Measurements from ENCODE around the gene DCTPP1.
A peak's percentile ranks its signal among the peaks of the same experiment; 100 is the strongest.

Gene DCTPP1

DNA sequence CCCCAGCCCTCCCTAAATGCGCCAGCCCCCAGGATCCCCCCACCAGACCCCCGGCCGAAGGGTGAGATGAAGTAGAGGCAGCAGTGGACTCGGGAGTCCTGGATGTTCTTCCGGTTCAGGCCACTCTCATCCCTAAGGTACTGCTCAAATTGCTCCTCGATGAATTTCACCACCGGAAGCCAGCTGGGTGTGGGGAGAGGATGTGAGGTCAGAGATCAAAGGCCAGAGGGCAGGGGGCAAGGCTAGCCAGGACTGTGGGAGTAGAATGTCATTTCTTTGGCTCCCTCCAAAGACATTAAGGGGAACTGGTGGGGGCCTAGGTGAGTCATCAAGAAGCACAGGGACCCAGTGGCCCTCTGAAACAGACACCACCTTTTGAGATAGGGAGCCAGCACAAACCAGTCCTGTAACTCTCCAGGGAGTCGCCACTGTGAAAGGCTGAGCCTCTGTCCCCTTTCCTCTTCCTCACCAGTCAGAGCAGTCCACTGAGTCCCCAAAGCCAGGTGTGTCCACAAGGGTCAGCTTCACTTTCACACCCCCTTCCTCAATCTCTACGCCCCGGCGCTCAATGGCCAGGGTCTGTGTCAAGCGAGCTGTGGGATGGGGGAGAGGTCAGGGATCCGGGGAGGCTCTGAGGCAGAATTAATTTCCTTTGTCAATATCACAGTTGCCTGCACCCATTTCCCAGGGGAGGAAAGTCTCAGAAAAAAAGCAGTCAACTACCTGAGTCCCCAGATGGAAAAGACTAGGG lies 48.4 kb downstream of the DCTPP1 start:
- no peak for DNase-seq

DNA sequence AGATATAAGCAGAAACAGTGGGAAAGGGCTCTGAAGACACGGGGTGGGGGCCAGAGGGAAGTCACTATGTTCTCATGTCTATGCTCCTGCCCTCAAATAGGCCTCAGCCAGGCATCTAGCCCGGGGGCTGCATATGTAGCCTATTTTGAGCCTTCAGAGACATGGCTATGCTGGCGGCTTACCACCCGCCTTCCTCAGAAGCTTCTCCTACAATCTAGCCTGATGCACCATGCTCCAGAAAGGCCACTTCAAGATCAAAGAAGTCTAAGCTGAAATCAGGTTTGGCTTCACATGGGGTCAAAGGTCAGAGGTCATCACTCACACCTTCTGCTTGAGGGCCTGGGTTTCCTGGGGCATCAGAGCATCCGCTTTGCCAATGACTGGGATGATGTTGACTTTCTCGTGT lies 49.0 kb downstream of the DCTPP1 start:
- DNase-seq: no peak

DNA sequence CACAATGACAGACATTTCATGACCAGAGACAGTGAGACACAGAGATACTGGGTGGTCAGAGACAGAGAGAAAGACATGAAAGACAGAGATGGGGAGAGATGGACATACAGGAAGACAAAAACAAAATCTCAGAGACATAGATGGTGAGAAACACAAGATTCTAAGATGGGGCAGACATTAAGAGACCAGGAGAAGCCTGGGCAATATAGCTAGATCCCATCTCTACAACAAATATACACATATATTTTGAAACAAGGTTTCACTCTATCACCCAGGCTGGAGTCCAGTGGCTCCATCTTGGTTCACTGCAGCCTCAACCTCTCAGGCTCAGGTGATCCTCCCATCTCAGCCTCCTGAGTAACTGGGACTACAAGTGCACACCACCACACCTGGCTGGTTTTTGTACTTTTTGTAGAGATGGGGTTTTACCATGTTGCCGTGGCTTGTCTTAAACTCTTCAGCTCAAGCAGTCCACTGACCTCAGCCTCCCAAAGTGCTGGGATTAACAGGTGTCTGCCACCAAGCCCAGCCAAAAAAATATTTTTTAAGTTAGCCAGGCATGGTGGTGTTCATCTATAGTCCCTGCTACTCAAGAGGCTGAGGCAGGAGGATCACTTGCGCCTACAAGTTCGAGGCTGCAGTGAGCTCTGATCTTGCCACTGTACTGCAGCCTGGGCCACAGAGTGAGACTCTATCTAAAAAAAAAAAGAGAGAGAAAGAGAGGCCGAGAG lies 49.6 kb downstream of the DCTPP1 start:
- DNase-seq: no peak

GRCh38 chr16:30379158-30379783 lies 50.6 kb downstream of the DCTPP1 start:
- DNase-seq: no peak

DNA sequence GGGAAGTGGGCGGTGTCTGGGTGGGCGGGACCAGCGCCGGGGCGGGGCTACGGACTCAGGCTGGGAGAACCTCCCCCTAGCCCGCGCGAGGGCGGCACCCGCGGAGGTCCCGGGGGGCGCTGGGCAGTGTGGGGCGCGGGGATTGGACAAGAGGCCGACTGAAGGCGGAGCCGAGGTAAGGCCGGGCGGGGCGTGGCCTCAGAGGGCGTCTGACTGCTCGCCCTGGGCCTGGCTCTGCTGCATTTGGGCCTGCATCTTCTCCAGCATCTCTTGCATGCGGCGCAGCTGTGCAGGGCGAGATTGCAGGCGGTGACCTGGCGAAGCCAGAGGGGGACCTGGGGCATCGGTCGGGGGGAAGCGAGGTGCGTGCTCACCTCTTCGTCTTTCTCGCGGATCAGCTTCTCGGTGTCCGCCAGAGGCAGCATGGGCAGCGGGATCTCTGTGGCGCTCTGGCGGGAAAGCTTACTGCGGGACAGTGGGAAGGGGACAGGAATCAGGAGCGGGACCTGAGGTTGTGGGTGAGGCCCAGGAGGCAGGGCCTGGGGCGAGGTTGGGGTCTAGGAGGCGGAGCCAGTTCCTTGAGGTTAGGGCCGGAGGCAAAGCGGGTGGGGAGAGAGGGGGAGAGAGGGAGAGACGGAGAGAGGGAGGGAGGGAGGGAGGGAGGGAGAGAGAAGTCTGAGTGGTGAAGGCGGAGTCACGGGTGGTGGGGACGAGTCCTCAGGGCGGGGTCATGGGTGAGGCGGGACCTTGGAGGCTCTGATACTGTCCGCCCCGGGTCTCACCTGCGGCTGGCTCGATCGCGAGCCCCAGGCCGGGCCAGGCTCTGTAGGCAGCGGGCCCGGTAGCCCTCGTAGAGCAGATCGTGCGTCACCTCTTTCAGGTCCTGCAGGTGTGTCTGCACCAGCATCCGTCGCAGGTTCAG lies 51.3 kb downstream of the DCTPP1 start:
- DNase-seq: peak; percentile 98

DNA sequence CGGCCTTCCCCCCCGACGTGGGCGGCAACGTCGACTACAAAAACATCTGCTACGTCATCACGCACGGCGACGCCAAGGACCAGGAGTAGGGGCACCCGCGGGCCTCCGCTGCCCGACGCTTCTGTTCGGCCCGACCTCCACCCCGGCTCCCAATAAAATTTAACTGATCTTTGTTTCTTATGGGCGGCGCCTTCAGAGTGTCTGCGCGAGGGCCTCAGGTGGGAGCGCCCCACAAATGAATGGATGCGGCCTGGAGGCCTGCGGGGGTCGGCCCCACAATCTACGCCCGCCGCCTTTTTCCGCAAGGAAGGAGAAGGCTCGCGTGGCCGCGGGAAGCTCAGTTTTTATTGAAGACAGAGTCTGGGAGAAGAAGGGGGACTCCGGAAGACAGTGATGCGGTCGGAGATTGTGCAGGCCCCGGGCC lies 52.0 kb downstream of the DCTPP1 start:
- DNase-seq: peak; percentile 90

GRCh38 chr16:30377050-30377811 lies 52.6 kb downstream of the DCTPP1 start:
- DNase-seq: no peak

DNA sequence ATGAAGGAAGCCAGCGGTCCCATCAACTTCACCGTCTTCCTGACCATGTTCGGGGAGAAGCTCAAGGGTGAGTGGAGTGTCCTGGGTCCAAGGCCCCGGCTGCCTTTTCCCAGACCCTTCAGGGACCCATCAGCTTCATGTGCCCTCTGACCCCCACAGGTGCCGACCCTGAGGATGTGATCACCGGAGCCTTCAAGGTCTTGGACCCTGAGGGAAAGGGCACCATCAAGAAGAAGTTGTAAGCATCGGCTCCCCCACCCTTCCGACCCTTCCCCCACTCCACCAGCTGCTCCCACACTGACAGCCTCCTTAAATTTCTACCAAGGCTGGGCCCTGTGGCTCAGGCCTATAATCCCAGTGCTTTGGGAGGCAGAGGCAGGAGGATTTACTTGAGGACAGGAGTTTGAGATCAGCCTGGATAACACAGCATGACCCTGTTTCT lies 53.3 kb downstream of the DCTPP1 start:
- no peak for DNase-seq

DNA sequence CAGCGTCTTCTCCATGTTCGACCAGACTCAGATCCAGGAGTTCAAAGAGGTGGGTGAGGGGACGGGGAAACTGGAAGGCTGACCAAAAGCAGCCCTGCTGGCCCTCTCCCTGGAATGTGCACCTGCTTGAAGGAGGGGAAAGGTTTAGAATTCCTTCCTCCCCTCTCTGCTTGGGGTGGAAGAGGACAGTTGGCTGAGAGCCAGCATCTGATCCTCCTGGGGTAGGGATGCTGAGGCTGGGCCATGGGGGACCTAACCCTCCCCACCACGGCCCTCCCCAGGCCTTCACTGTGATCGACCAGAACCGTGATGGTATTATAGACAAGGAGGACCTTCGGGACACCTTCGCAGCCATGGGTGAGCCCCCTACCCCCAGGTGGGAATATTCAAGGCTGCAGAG lies 54.0 kb downstream of the DCTPP1 start:
- no peak for DNase-seq

- DNase-seq: no peak
Observed at GRCh38 chr16:30374538-30374937, 55.3 kb downstream of the DCTPP1 start, which contains the start of gene MYL11. Gene MYL11, plus strand, starts transcription at chr16:30374802. Its CDS starts 56 bp downstream, at chr16:30374858.
